ENCODE data around the gene IQGAP2. TPM values are rescaled to one million over a fixed set of nuclear protein-coding genes. Genes with fewer than 3 reads are reported as not detected.

The IQGAP2 gene
- total RNA-seq, 1 experiment from 2014 or later: not detected

DNA sequence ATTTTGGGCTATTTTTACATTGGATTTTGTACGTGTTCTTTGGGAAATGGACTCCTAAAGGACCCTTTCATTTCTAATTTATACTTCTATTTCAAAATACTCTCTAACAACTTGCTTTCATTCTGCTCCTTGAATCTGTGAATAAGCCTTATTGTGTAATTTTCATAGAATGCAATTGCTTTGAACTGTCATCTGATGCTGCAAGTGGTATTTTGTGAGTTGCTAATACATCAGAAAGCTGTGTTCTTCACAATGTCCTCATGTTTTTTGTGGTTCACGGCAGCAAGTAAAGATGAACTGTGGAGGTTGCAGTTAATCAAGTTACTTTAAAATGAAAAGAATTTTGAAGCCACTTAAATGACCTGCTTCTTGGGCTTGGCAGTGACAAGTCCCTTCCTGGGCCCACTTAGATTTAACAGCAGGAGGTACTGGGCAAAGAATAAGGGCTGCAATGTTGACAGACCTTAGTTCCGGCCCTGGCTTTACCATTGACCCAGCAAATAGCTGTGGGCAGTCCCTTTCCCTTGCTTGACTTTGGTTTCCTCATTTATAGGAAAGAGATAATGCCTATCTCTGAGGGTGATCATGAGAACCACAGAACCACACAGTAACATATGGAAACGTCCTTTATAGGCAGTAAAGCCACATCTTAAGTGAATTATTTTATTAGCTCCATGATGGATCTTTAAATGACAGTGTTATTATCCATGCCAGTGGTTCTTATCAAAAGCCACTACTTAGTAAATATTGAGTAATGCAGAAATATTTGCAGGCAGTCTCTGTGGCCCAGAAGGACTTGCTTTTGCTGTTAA, 54.8 kb downstream of the IQGAP2 start:
- H3K4me1 ChIP-seq (replicated peaks; ENCODE audit: insufficient read depth): no peaks in the 10 kb centered on the region
- no peaks in the 10 kb centered on the region for H3K27me3 ChIP-seq (ENCODE audit: insufficient read depth, low read depth)
- peak in 1 of 2 experiments; percentile 58 for DNase-seq
- no peaks in the 10 kb centered on the region for H3K9me3 ChIP-seq (ENCODE audit: insufficient read depth, low read depth)
- intact Hi-C loops (cut with micrococcal nuclease; ENCODE audit: unreplicated experiment): no loop called here
- H3K4me3 ChIP-seq: no peak overlapping the region
- BruUV-seq (replicated peaks): no TSS peak
- H3K79me2 ChIP-seq (ENCODE audit: low read depth): no peaks in the 10 kb centered on the region
- no peak overlapping the region for H3K4me2 ChIP-seq
- ChIA-PET CTCF (no interaction called here), POLR2A (ENCODE audit: unreplicated experiment) (no interaction called here)
- H3F3A ChIP-seq (ENCODE audit: insufficient read depth, low read depth): no peaks in the 10 kb centered on the region
- no peaks in the 10 kb centered on the region; the same call in 1 of the 2 replicates for H3K9me2 ChIP-seq (ENCODE audit: insufficient read depth)
- no peaks in the 10 kb centered on the region for H4K20me1 ChIP-seq (ENCODE audit: insufficient read depth)
- no peak overlapping the region for H2AFZ ChIP-seq
- H3K36me3 ChIP-seq (ENCODE audit: low read depth): no peaks in the 10 kb centered on the region
- no peak overlapping the region for H3K27ac ChIP-seq
- TF ChIP-seq EZH2 (IDR thresholded peaks at IDR 0.05; ENCODE audit: low read depth) (no peak), CTCF (conservative IDR thresholded peaks at IDR 0.05) (no peak)

- no peaks in the 10 kb centered on the region; the same call in 1 of the 2 replicates for H3K9me2 ChIP-seq (ENCODE audit: insufficient read depth)
- CTCF ChIA-PET: no interaction called here
- H3K4me1 ChIP-seq (replicated peaks; ENCODE audit: insufficient read depth): no peaks in the 10 kb centered on the region
- POLR2A ChIA-PET (ENCODE audit: unreplicated experiment): no interaction called here
- no peaks in the 10 kb centered on the region for H4K20me1 ChIP-seq (ENCODE audit: insufficient read depth)
- H3K4me2 ChIP-seq: no peak overlapping the region
- H3K79me2 ChIP-seq (ENCODE audit: low read depth): no peaks in the 10 kb centered on the region
- no peak for DNase-seq
- no peaks in the 10 kb centered on the region for H3F3A ChIP-seq (ENCODE audit: insufficient read depth, low read depth)
- intact Hi-C loops (cut with micrococcal nuclease; ENCODE audit: unreplicated experiment): no loop called here
- no peaks in the 10 kb centered on the region for H3K27me3 ChIP-seq (ENCODE audit: insufficient read depth, low read depth)
- H3K9me3 ChIP-seq (ENCODE audit: insufficient read depth, low read depth): no peaks in the 10 kb centered on the region
- H2AFZ ChIP-seq: no peak overlapping the region
- H3K4me3 ChIP-seq: no peak overlapping the region
- TF ChIP-seq EZH2 (IDR thresholded peaks at IDR 0.05; ENCODE audit: low read depth) (no peak), CTCF (conservative IDR thresholded peaks at IDR 0.05) (no peak)
- no peak overlapping the region for H3K27ac ChIP-seq
- no peaks in the 10 kb centered on the region for H3K36me3 ChIP-seq (ENCODE audit: low read depth)
- BruUV-seq (replicated peaks): no TSS peak
Measured at GRCh38 chr5:76458486-76458830, 55.4 kb downstream of the IQGAP2 start.

- CTCF ChIA-PET: interaction anchor here (0.6 kb wide), 1 partner anchor 310 kb away, joined by 3 read pairs; no protein-coding TSS in a partner anchor
- TF ChIP-seq EZH2 (IDR thresholded peaks at IDR 0.05; ENCODE audit: low read depth): no peak
- TF ChIP-seq CTCF (conservative IDR thresholded peaks at IDR 0.05): no peak
- Histone ChIP-seq H3K9me2 (ENCODE audit: insufficient read depth) (no peaks in the 10 kb centered on the region), H3K27me3 (ENCODE audit: insufficient read depth, low read depth) (no peaks in the 10 kb centered on the region), H4K20me1 (ENCODE audit: insufficient read depth) (no peaks in the 10 kb centered on the region), H3K4me1 (replicated peaks; ENCODE audit: insufficient read depth) (no peaks in the 10 kb centered on the region), H2AFZ (no peak overlapping the region), H3K79me2 (ENCODE audit: low read depth) (no peaks in the 10 kb centered on the region), H3K4me3 (no peak overlapping the region), H3K27ac (no peak overlapping the region), H3K9me3 (ENCODE audit: insufficient read depth, low read depth) (no peaks in the 10 kb centered on the region), H3K36me3 (ENCODE audit: low read depth) (no peaks in the 10 kb centered on the region), H3F3A (ENCODE audit: insufficient read depth, low read depth) (no peaks in the 10 kb centered on the region), H3K4me2 (no peak overlapping the region)
- POLR2A ChIA-PET (ENCODE audit: unreplicated experiment): no interaction called here
- intact Hi-C loops (cut with micrococcal nuclease; ENCODE audit: unreplicated experiment): no loop called here
- no peak for DNase-seq
- no TSS peak for BruUV-seq (replicated peaks)
Measured at GRCh38 chr5:76460104-76460503, 57.0 kb downstream of the IQGAP2 start.
